GM12878 (cell line): ENCODE measurements around the gene DENND1B. TPM values are rescaled to one million over a fixed set of nuclear protein-coding genes. Genes with fewer than 3 reads are reported as not detected.

Source experiments
- ATAC-seq: fragments of 200-7000 bp; cut with Tn5 transposase; 3 replicates; pipeline ENCODE4 v1.9.1; 2020; ENCODE audit warnings: mild to moderate bottlenecking, moderate library complexity
- BruUV-seq: library from RNA; stranded (reverse); fragments of 400-500 nt; replicated peaks from 2 replicates; lab custom pipeline; 2021; lab: Mats Ljungman, UMichigan
- CTCF ChIA-PET: fragments of 300-600 bp; sonication (Branson Sonifier 250); formaldehyde crosslinking; extraction: SDS; loops from one replicate; lab custom pipeline; 2021; ENCODE audit warnings: inconsistent platforms; lab: Yijun Ruan, JAX
- POLR2A ChIA-PET: fragments of 350-600 bp; formaldehyde crosslinking; extraction: SDS; loops from one replicate; lab custom pipeline; 2021; ENCODE audit warnings: inconsistent platforms; lab: Charles Lee
- RAD21 ChIA-PET: fragments of 300-600 bp; sonication (Branson Sonifier 250); formaldehyde crosslinking; loops from one replicate; lab custom pipeline; 2023; ENCODE audit warnings: antibody characterized with exemption; ENCODE audit not compliant: unreplicated experiment; lab: Charles Lee
- SMC1A ChIA-PET: fragments of 300-600 bp; sonication (Branson Sonifier 250); formaldehyde crosslinking; loops from one replicate; lab custom pipeline; 2023; ENCODE audit not compliant: unreplicated experiment, uncharacterized antibody; lab: Charles Lee
- DNase-seq: peaks from one replicate; pipeline ENCODE4 v3.0.0-alpha.2; 2011; ENCODE audit warnings: low read depth, low spot score
- FAIRE-seq: peaks from 3 replicates; lab custom pipeline; 2011; peaks lifted over from hg19 to GRCh38; lab: Jason Lieb, UNC
- H2AFZ ChIP-seq: 2 replicates; pipeline ENCODE4 v1.6.0; 2011; ENCODE audit warnings: low read depth, low read length, control low read depth; ENCODE audit not compliant: control insufficient read depth
- H3K27ac ChIP-seq: 2 replicates; pipeline ENCODE4 v1.5.1; 2011; ENCODE audit warnings: control low read depth; ENCODE audit not compliant: control insufficient read depth, insufficient read depth
- H3K27me3 ChIP-seq, 2 experiments: replicated peaks in 1 of 2; 2 replicates each; pipeline versions ENCODE4 v1.6.0 to v1.6.1; 2011; ENCODE audit warnings: low read length in 1 of 2; ENCODE audit not compliant: control insufficient read depth in 2 of 2, insufficient read depth in 2 of 2
- H3K36me3 ChIP-seq, 2 experiments: 2 replicates each; pipeline ENCODE4 v1.5.1; 2011; ENCODE audit warnings: low read length in 1 of 2; ENCODE audit not compliant: control insufficient read depth in 2 of 2, insufficient read depth in 2 of 2
- H3K4me1 ChIP-seq: 2 replicates; pipeline ENCODE4 v1.6.1; 2011; ENCODE audit warnings: mild to moderate bottlenecking, low read length, moderate library complexity, mixed read lengths; ENCODE audit not compliant: control insufficient read depth, insufficient read depth
- H3K4me2 ChIP-seq: 2 replicates; pipeline ENCODE4 v1.6.0; 2011; ENCODE audit warnings: control low read depth; ENCODE audit not compliant: control insufficient read depth, insufficient read depth
- H3K4me3 ChIP-seq: fragments of 200-600 bp; sonication (generic); 2 replicates; pipeline ENCODE4 v1.5.1; 2016
- H3K79me2 ChIP-seq: 2 replicates; pipeline ENCODE4 v1.6.0; 2011; ENCODE audit warnings: low read length; ENCODE audit not compliant: control insufficient read depth, insufficient read depth
- H3K9ac ChIP-seq: 2 replicates; pipeline ENCODE4 v1.8.0; 2011; ENCODE audit warnings: low read length, control low read depth, mixed read lengths; ENCODE audit not compliant: control insufficient read depth, insufficient read depth
- H3K9me3 ChIP-seq: replicated peaks from 3 replicates; pipeline ENCODE4 v1.5.1; 2011; ENCODE audit warnings: mild to moderate bottlenecking, low read length; ENCODE audit not compliant: control insufficient read depth, insufficient read depth
- H4K20me1 ChIP-seq: 2 replicates; pipeline ENCODE4 v1.6.0; 2011; ENCODE audit not compliant: control insufficient read depth, insufficient read depth
- CREB1 ChIP-seq: IDR thresholded peaks from 2 replicates; pipeline ENCODE4 v1.6.1; 2012; ENCODE audit warnings: low read depth, mild to moderate bottlenecking, inconsistent platforms
- CREM ChIP-seq: IDR thresholded peaks from 2 replicates; pipeline ENCODE4 v1.6.1; 2014; ENCODE audit warnings: antibody characterized with exemption, low read depth
- GABPA ChIP-seq: IDR thresholded peaks from 2 replicates; pipeline ENCODE4 v1.6.1; 2014; ENCODE audit warnings: antibody characterized with exemption, low read depth, mild to moderate bottlenecking, inconsistent platforms
- HCFC1 ChIP-seq: fragments of 150-350 bp; IDR thresholded peaks from 2 replicates; pipeline ENCODE4 v1.6.1; 2014; ENCODE audit warnings: low read length
- JUNB ChIP-seq: IDR thresholded peaks from 2 replicates; pipeline ENCODE4 v1.6.1; 2016; ENCODE audit warnings: antibody characterized with exemption, mild to moderate bottlenecking
- JUND ChIP-seq: IDR thresholded peaks from 2 replicates; pipeline ENCODE4 v1.6.1; 2012; ENCODE audit warnings: low read depth, mild to moderate bottlenecking, low read length, improper control_type of control experiment, moderate library complexity
- KDM1A ChIP-seq: fragments of 200-600 bp; sonication (generic); IDR thresholded peaks from 2 replicates; pipeline ENCODE4 v1.6.1; 2016; ENCODE audit warnings: borderline replicate concordance
- NFYA ChIP-seq: IDR thresholded peaks from 2 replicates; pipeline ENCODE4 v1.6.1; 2011; ENCODE audit warnings: low read depth, mild to moderate bottlenecking, low read length, improper control_type of control experiment, borderline replicate concordance
- POU2F2 ChIP-seq: IDR thresholded peaks from 3 replicates; pipeline ENCODE4 v1.6.1; 2011; ENCODE audit warnings: low read depth, mild to moderate bottlenecking, low read length, borderline replicate concordance
- RCOR1 ChIP-seq: conservative IDR thresholded peaks from 2 replicates; pipeline ENCODE4 v1.6.1; 2012; ENCODE audit warnings: low read depth, low read length, improper control_type of control experiment
- SIX5 ChIP-seq: IDR thresholded peaks from 2 replicates; pipeline ENCODE4 v1.6.1; 2011; ENCODE audit warnings: mild to moderate bottlenecking, low read depth, low read length, moderate library complexity; ENCODE audit not compliant: severe bottlenecking
- SPI1 ChIP-seq: IDR thresholded peaks from 2 replicates; pipeline ENCODE4 v1.6.1; 2011; ENCODE audit warnings: low read depth, mild to moderate bottlenecking, low read length, moderate library complexity, borderline replicate concordance; ENCODE audit not compliant: insufficient read depth
- WRNIP1 ChIP-seq: IDR thresholded peaks from 2 replicates; pipeline ENCODE4 v1.6.1; 2011; ENCODE audit warnings: low read depth, low read length, improper control_type of control experiment, borderline replicate concordance
- YBX1 ChIP-seq: fragments of 450-650 bp; IDR thresholded peaks from 2 replicates; pipeline ENCODE4 v1.6.1; 2016; ENCODE audit warnings: antibody characterized with exemption
- ZSCAN29 ChIP-seq: fragments of 450-650 bp; IDR thresholded peaks from 2 replicates; pipeline ENCODE4 v1.6.1; 2017; ENCODE audit warnings: mild to moderate bottlenecking, moderate library complexity
- ZZZ3 ChIP-seq: IDR thresholded peaks from 2 replicates; pipeline ENCODE4 v1.6.1; 2011; ENCODE audit warnings: low read depth; ENCODE audit not compliant: control insufficient read depth, insufficient read length
- WGBS: methylation state at CpG from one replicate; pipeline ENCODE4 v1.1.6; 2016; ENCODE audit warnings: low lambda C conversion rate; ENCODE audit not compliant: insufficient replicate concordance, insufficient coverage; ENCODE audit errors: missing lambda C conversion rate; 5-methylcytosine and 5-hydroxymethylcytosine counted together
- in situ Hi-C: fragments of 300-500 bp; cut with MboI; formaldehyde crosslinking; loops from 9 replicates; pipeline ENCODE4 v1.14.3; 2018; ENCODE audit warnings: mixed read lengths
- intact Hi-C: fragments of 100-400 bp; cut with micrococcal nuclease; formaldehyde crosslinking; loops from one replicate; pipeline ENCODE4 v1.14.2; 2022; ENCODE audit not compliant: unreplicated experiment
- polyA plus RNA-seq, 11 experiments: library from polyadenylated mRNA; depleted of rRNA in 4 of 11; unstranded in 6 of 11; stranded (reverse) in 5 of 11; fragments of >200 nt; fragmentation: Nextera tagmentation in 4 of 11; fragmentation: Illumina TruSeq in 1 of 11; extraction: Ambion mirVana in 4 of 11; extraction: Trizol in 1 of 11; gene quantifications; 1 replicate in 1 of 11; 2 replicates in 10 of 11; pipeline versions ENCODE4 v1.2.1 to v1.2.3, GENCODE V29; 2011 to 2016; ENCODE audit warnings: inconsistent platforms in 2 of 11, missing spikeins in 2 of 11, low read depth in 1 of 11
- total RNA-seq, 4 experiments: library from RNA; depleted of rRNA in 3 of 4; stranded (reverse); fragments of >200 nt in 3 of 4; fragmentation: Illumina TruSeq in 1 of 4; extraction: Trizol in 1 of 4; gene quantifications; 2 replicates each; pipeline versions ENCODE4 v1.2.1 to v1.2.3, GENCODE V29; 2013 to 2021
- TF ChIP-seq, protein P1 (sequence below): fragments of 450-650 bp; IDR thresholded peaks from 2 replicates; pipeline ENCODE4 v1.6.1; 2016; ENCODE audit warnings: mild to moderate bottlenecking
- TF ChIP-seq, protein P2 (sequence below): fragments of 450-650 bp; IDR thresholded peaks from 2 replicates; pipeline ENCODE4 v1.6.1; 2016; ENCODE audit warnings: mild to moderate bottlenecking

DENND1B gene
- total and polyA plus RNA-seq, 10 of the 15 experiments (the other 5 are each of a cell fraction or from before 2014, with no cell fraction given) = 1.7 to 10.7 (median 8.0) TPM

DNA sequence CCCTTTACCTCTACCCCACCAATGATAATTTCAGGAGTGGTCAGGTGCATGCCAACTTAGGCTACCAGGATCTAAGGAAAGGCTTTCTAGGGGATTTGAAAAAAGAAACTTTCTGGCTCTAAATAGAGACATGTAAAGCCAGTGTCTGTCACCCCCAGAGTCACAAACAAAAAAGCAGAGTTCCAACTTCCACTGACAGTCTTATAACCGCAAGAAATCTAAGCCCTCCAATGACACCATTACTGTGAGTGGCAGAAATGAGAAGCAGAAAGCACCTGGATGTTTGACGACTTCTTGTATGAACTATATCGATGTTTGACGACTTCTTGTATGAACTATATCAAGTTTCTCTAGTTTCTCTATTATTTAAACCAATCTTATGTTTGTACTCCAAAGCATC, 6.0 kb downstream of the DENND1B start (continued):
- TF ChIP-seq NFYA = no peak
- no peak for TF ChIP-seq GABPA
- TF ChIP-seq SIX5 = no peak

GRCh38 chr1:197768014-197768805, 7.1 kb downstream of the DENND1B start:
- ATAC-seq = no peak
- DNase-seq = no peak
- no peak overlapping the region for H3K27ac ChIP-seq
- RAD21 ChIA-PET = no interaction called here
- H3K4me2 ChIP-seq = no peak overlapping the region
- BruUV-seq = no TSS peak
- no peak overlapping the region for H3K4me3 ChIP-seq
- CTCF ChIA-PET = interaction anchor here (1.1 kb wide), 1 partner anchor 12 kb away, joined by 6 read pairs; no protein-coding TSS in a partner anchor
- H3K9me3 ChIP-seq = no peaks in the 10 kb centered on the region
- intact Hi-C loops = no loop called here
- no peak overlapping the region for H2AFZ ChIP-seq
- in situ Hi-C loops = no loop called here
- FAIRE-seq = no peak
- POLR2A ChIA-PET = interaction anchor here (0.7 kb wide), 1 partner anchor 568 kb away, joined by 3 read pairs; no protein-coding TSS in a partner anchor
- H3K36me3 ChIP-seq = no peaks in the 10 kb centered on the region
- no peaks in the 10 kb centered on the region for H4K20me1 ChIP-seq
- no peak overlapping the region for H3K9ac ChIP-seq
- no peaks in the 10 kb centered on the region for H3K27me3 ChIP-seq
- WGBS = 29% methylated on average over 4 of the region's 4 CpGs
- no peaks in the 10 kb centered on the region; the same call in none of the 2 replicates for H3K79me2 ChIP-seq
- SMC1A ChIA-PET = interaction anchor here (0.6 kb wide), 2 partner anchors 31 to 214 kb away, joined by 3 read pairs; no protein-coding TSS in a partner anchor
- H3K4me1 ChIP-seq = peaks cover 3% of the 10 kb centered on the region; the same call in 1 of the 2 replicates
- TF ChIP-seq POU2F2 (no peak), KDM1A (no peak), CREM (no peak), YBX1 (no peak), HCFC1 (no peak), ZZZ3 (no peak), RCOR1 (no peak), CREB1 (no peak), SPI1 (no peak), WRNIP1 (no peak), JUNB (no peak), ZSCAN29 (no peak), JUND (no peak)
- TF ChIP-seq, protein P1, sequence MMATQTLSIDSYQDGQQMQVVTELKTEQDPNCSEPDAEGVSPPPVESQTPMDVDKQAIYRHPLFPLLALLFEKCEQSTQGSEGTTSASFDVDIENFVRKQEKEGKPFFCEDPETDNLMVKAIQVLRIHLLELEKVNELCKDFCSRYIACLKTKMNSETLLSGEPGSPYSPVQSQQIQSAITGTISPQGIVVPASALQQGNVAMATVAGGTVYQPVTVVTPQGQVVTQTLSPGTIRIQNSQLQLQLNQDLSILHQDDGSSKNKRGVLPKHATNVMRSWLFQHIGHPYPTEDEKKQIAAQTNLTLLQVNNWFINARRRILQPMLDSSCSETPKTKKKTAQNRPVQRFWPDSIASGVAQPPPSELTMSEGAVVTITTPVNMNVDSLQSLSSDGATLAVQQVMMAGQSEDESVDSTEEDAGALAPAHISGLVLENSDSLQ = no peak
- TF ChIP-seq, protein P2, sequence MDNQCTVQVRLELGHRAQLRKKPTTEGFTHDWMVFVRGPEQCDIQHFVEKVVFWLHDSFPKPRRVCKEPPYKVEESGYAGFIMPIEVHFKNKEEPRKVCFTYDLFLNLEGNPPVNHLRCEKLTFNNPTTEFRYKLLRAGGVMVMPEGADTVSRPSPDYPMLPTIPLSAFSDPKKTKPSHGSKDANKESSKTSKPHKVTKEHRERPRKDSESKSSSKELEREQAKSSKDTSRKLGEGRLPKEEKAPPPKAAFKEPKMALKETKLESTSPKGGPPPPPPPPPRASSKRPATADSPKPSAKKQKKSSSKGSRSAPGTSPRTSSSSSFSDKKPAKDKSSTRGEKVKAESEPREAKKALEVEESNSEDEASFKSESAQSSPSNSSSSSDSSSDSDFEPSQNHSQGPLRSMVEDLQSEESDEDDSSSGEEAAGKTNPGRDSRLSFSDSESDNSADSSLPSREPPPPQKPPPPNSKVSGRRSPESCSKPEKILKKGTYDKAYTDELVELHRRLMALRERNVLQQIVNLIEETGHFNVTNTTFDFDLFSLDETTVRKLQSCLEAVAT = no peak
